NCI-H526 treated with DMSO at 0.1 percent for 48 hours (cell line): ENCODE measurements around the gene FAM184A.
"Not testable (repeated sequence)": the region's sequence is repeated elsewhere in the genome, so short reads cannot be mapped to it uniquely, and the experiment has no call there.

Experiments
- DNase-seq: peaks from one replicate; lab custom pipeline; 2025; lab: John Stamatoyannopoulos, UW

FAM184A gene

DNA sequence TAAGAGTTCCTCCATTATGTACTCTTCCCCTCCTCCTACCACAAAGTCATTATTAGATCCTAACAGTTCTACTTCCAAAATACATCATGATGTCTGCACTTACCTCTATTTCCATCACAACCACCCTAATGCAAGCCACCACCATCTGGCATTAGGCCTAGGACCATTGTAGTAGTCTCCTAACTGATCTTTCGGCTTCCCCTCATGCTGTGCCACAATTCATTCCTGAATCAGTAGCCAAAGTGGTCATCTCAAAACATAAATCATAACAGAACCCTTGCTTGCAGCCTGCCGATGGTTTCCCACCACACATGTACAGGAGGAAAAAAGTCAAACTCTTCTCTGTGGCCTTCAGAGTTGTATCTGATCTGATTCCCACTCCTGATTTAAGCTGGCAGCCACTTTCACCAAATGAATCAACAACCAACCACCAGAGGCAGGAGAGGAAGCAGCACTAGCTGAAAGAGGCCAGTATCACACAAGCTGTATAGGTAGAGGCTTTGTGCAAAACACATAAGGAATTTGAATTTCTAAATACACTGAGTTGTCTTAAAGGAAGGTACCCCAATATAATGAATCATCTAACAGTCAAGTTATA is 26.1 kb downstream of the FAM184A start:
- no peak for DNase-seq

DNA sequence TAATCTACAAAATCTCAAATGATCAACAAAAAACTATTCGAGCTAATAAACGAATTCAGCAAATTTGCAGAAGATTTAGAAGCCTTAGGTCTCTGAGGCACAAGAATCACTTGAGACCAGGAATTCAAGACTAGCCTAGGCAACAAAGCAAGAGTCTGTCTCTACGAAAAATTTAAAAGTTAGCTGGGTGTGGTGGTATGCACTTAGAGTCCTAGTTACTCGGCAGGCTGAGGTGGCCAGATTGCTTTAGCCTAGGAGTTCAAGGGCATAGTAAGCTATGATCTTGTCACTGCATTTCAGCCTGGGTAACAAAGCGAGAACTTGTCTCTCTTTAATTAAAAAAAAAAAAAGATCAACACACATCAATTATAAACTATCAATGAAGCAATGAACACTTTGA is 34.2 kb downstream of the FAM184A start:
- DNase-seq, result no peak

DNA sequence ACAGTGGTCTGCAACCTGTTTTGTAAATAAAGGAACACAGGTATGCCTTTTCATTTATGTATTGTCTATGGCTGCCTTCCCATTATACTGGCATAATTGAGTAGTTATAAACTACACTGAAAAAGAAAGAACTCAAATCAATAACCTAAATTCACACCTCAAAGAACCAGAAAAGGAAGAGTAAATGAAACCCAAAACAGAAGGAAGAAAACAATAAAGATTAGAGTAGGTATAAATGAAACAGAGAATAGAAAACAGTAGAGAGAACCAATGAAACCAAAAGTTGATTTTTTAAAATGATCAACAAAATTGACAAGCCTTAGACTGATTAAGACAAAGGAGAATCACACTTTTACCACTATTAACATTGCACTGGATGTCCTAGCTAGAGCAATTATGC is 34.7 kb downstream of the FAM184A start:
- no peak for DNase-seq

DNA sequence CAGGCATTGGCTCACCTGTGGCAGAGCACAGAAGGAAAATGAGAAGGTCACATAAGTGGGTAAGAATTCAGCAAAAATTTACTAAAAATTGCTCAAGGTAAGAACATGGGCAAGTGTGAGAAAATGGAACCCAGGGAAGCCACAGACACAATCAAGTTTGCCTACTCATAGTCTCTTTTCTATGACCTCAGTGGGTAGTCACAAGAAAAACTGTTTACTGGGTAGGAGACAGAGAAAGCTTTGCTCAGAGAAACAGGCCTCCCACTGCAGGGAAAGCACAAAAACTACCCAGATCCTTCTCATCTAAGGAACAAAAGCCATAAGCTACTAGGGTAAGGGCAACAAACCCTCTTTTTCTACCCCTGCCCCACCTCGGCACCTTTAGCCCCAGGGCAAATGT is 35.2 kb downstream of the FAM184A start:
- no peak for DNase-seq

DNA sequence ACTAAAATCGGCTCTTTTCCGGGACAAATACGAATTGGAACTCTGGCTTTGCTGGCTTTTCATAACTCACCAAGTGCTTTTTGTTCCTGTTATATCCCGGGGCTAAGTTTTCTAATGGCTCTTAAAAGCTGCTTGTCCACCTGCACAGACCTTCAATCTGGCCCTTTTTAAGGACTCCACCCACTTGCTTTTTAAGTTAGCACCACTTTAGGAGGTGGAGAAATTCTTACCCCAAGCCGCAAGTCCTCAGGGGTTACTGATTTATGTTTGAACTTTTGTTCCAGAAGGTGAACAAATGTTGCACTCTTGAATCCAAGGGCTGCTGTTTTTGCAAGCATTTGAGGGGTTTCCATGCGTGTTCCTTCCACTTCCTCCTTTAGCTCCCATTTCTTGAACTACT is 37.8 kb downstream of the FAM184A start:
- no peak for DNase-seq

DNA sequence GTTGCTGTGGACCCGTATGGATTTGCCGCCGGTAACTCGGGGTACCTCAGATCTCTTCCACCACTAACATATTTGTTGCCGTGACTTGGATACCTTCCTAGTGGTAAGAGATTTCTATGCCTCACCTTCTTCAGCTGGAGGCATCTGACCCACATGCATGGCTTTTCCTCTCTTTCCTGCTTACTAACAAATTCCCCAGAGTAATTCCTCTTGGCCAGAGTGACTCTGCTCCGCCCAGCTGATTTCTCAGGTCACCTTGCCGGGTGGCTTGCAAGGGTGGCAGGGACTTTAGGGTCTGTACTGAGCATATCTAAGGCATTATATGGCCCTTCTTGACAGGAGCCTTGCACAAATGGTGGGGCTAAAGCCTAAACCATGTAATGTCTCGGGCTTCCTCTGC is 38.2 kb downstream of the FAM184A start:
- no peak for DNase-seq

DNA sequence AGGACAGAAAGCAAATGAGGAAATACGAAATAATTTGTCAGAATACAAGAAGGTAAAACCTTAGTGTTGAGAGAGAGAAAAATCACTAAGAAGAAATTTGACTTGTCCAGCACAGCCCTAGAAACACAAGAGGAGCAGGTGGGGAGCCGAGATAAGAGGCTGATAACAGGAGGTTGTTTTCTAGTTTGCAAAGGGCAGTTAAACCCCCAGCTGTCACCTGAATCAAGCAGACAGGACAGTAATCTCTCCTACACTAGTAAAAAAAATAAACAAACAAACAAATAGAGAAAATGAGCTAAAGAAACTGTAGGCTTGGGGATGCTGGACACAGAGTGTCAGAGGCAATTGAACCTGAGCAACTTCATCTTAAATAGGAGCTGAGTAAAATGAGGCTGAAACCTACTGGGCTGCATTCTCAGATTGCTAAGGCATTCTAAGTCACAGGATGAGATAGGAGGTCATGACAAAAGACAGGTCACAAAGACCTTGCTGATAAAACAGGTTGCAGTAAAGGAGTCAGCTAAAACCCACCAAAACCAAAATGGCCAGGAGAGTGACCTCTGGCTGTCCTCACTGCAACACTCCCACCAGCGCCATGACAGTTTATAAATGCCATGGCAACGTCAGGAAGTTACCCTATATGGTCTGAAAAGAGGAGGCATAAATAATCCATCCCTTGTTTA is 40.4 kb downstream of the FAM184A start:
- DNase-seq, result no peak

DNA sequence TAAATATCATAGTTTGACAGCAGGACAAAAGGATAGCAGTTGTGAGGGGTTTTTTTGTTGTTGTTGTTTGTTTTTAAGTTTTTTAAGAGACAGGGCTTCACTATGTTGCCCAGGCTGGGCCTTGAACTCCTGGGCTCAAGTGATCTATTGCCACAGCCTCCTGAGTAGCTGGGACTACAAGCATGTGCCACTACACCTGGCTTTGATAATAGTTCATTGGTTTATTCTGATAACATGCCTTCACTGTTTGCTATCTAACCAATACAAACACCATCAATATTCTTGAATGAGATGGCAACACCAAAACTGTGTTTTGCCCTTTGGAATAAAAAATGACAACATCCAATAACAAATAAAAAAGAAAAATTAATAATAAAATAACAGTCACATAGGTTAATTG is 41.2 kb downstream of the FAM184A start:
- DNase-seq, result no peak

DNA sequence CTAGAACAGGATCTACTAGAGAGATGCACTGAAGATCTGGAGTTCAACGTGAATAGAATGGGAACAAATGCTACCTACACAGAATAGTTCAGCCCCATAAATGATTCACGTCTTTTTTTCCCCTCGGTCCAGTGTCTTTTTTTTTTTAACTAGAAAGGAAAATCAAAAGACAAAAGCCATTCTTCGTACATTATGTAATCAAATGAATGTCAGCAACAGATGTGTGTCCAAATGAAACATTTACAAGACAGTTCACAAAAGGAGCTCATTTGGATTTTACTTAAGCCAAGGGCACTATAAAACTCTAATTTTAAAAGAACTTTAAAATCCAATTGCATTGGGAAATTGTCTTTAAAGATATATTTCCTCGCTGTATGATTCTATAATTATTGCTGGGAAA is 42.4 kb downstream of the FAM184A start:
- DNase-seq, result no peak

DNA sequence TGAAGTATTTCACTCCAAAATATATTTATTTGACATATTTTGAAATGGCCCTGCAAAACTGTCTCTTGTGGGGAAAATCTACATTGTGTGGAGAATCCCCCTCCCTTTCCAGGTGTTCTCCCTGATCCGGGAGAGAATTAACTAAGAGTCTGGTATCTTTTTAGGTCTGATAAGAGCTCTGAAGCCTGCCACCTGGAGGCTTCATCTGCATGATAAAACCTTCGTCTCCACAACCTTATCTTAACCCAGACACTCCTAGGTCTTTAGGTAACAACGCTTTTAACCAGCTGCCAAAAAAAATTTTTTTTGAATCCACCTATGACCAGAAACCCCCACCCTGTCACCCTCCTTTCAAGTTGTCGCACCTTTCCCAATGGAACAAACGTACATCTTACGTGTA is 43.0 kb downstream of the FAM184A start:
- no peak for DNase-seq

DNA sequence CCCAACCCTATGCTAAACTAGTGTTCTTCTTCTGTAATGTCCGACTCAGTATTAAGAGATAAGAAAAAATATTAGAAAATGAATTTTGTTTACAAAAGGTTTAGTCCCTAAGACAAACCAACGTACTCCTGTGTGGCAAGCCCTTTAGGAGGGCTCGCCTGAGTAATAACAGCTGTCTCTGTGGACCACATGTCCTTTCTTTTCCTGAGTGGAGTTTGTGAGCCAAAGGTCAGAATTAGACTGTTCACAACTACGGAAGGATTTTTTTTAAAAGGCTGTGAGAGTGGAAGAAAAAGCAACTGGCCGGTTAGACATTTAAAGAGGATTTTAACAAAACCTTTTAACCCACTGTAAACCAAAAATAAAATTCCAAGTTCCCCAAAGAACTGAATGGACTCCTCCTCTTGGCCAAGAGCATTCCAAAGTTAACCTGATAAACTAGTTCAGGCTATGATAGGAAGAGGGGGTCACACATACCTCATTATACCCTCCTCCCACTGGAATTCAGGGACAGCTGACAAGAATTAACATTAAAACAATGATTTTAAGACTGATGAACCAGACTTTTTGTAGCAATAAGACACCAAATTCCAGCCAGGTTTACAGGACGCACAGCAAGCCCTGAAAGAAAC is 43.5 kb downstream of the FAM184A start:
- no peak for DNase-seq

DNA sequence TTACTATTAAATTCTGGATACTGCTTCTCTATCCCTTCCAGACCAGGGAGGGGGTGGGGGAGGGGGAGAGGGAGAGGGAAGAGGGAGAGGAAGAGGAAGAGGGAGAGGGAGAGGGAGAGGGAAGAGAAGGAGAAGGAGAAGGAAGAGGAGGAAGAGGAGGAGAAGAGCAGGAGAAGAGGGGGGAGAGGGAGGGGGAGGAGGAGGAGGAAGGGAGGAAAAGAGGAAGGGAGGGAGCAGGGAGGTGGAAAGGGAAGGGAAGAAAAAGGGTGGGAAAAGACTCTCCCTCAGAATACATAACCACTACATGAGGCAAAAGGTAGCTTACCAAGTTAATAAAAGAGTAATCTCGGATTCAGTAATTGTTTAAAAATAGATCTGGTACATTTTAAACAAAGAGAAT is 46.0 kb downstream of the FAM184A start:
- DNase-seq, result no peak

DNA sequence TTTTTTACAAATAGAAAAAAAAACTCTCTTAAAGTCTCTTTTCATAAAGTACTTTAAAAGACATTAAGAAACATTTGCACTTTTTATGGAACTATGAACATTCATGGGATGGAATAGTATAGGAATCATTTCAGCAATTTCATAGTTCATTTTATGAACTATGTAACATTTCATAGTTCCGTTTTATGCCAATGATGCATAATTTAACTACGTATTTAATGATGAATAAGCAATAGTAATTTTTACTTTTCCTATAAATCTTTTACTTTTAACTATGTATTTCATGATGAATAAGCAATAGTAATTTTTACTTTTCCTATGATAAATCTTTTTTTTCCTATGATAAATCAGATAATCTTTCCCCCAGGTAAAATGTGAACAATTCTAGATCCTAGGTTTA is 47.7 kb downstream of the FAM184A start:
- no peak for DNase-seq

DNA sequence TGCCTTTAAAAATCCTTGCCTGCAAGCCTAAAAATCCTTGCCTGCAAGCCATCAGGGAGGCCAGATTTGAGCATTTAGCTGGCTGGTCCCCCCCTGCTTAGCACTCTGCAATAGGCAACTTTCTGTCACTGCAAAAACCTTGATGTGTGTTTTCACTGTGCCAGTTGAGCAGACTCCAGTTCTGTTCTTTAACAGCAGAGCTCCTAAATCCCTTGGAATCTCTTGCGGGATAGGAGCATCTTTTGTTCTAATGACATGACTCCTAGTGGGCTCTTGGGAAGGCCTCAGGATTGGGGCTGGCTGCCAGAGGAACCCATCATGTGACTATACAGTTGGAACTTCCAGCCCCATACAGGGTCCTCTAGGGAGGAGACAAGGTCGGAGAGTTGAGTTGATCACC is 50.4 kb downstream of the FAM184A start:
- DNase-seq, result no peak

DNA sequence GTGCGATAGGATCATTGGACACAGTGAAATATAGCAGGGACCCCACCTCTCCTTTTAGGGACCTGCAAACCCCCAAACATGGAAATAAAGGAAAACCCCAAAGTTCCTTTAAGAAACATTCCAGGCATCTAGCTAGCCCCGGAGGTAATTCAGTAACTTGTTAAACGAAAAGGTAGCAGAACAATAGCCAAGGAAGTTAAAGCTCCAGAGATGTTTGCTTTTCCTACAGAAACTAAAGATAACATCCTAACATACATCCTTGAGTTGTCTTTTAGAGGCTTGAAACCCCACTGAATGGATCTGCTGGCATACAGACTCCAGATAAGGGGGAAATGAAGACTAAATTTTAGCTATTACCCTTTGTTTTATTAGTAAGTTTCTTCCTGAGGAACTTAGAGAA is 51.0 kb downstream of the FAM184A start:
- DNase-seq, result no peak

DNA sequence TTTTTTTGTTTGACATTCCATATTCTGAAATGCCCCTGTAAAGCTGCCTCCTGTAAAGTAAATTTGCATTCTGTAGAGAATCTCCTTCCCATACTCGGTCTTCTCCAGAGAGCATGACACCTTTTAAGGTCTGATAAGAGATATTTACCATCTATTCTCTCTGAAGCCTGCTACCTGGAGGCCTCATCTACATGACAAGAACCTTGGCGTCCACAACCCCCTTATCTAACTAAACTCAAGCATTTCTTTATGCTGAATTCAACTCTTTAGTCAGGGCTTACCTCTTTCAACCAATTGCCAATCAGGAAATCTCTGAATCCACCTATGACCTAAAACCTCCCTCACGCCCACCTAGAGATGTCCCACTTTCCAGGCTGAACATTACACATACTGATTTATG is 51.6 kb downstream of the FAM184A start:
- DNase-seq, result no peak

DNA sequence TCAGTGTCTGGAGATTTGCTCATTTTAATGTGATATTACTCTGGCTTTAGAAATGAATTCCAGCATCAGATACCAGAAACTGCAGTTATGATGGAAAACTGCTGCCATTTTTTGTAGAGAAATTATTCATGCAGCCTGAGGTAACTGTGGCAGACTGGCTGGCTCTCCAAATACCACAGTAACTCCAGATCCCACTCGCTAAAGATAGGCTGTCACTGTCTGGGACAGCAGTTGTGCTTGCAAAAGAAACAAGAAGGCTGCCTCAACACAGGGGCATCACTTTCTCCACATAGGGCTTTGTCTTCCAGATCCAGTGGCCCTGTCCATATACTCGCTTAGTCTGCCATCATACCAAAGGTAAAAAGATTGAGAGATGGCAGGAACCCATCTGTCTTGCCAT is 52.7 kb downstream of the FAM184A start:
- DNase-seq, result no peak

DNA sequence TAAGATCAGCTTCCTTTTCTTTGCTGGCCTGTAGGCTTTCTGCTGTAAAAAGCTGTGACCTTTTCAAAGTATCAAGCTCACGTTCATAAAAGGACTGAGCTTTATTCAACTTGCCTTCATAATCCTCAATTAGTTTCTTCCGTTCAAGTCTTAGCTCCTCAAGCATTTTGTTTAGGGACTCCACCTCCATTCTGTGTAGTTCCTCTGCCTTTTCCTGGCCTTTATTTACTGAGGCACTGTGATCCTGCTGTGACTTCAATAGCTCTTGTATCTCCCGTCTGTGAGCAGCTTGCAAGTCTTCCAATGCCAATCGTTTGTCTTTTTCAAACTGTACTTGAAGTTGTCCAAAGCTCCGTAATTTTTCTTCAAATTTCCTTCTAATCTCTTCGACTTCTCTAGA is 54.4 kb downstream of the FAM184A start:
- DNase-seq, result no peak

DNA sequence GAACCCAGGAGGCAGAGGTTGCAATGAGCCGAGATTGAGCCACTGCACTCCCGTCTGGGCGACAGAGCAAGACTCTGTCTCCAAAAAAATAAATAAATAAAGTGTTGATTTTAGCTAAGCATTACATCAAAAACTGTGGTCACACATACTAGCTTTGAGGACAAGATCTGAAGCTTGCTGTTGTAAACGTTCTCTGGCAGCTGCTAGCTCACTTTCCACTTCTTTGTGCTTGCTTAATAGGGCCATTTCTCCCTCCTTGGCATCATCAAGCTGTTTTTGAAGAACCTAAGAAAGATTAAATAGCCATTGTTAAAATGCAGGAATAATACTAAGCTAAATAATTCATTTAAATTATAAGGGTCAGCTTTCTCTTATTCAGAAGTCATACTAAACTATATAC is 55.7 kb downstream of the FAM184A start:
- DNase-seq, result no peak

DNA sequence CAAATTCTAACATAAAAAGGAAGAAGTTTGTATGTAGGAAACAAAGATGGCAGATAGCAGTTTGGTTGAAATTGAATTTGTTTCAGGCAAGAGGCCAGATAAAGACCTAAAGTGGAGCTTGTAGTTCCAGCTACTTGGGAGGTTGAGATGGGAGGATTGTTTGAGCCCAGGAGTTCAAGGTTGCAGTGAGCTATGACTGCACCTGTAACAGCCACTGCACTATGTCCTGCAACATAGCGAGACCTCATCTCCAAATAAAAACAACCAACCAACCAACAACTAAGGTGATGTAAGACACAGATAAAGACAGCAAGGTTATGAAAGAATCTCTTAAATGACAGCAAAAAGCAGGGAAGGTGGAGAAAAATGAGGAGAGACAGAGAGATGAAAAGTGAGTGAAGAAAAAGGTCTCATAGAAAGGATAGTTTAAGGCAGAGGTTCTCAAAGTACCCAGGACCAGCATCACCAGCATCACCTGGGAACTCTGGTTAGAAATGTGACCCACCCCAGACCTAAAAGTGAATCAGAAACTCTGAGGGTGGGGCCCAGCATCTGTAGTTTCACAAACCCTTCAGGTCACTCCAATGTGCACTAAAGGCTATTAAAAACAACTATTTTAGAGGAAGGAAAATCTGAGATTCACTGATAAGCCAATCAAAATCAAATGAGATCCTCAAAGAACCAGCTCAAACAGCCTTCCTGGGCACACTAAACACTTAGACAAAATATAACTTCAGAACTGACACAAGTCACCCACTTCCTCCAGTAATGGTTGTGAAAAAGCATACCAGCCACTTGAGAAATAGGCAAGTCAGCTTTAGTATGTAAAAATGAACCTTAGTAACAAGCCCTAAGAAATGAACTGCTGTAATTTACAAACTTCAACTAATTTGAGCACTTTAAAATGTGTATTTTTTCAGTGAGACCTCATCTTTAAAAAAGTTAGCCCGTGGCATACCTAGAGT is 57.6 kb downstream of the FAM184A start:
- DNase-seq, result no peak

DNA sequence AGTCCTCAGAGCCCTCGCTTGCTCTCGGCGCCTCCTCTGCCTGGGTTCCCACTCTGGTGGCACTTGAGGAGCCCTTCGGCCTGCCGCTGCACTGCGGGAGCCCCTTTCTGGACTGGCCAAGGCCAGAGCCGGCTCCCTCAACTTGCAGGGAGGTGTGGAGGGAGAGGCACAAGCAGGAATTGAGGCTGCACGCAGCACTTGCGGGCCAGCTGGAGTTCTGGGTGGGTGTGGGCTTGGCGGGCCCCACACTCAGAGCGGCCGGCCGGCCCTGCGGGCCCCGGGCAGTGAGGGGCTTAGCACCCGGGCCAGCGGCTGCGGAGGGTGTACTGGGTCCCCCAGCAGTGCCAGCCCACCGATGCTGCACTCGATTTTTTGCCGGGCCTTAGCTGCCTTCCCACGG is 63.3 kb downstream of the FAM184A start:
- DNase-seq, result not testable (repeated sequence)

DNA sequence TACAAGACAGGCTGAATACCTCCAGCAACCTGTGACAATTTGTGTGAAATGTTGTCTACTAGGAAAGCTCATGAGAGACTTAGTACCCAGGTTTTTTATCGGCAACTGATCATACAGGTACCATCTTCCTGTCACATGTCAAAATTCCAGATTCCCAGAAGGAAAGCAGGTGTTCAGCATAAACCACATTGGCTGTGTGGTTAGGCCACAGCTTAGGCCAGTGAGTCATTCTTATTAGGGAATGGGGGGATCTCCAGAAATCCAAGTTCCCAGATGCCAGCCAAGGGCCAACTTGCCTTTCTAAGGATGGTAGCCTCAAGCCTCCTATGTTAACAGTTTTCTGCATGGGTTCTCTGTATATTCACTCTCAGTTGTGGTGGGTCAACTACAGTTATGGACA is 65.9 kb downstream of the FAM184A start:
- DNase-seq, result no peak

DNA sequence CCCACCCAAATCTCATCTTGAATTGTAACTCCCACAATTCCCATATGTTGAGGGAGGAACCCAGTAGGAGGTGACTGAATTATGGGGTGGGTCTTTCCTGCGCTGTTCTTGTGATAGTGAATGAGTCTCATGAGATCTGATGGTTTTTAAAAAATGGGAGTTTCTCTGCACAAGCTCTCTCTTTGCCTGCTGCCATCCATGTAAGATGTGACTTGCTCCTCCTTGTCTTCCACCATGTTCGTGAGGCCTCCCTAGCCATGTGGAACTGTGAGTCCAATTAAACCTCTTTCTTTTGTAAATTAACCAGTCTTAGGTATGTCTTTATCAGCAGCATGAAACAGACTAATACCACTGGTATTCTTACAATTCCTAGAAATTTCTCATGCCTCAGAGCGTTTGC is 69.2 kb downstream of the FAM184A start:
- DNase-seq, result not testable (repeated sequence)
